SK-N-SH (cell line): ENCODE measurements around the gene ANKS6. TPM values are rescaled to one million over a fixed set of nuclear protein-coding genes. Genes with fewer than 3 reads are reported as not detected.

Experiments used
- CTCF ChIA-PET: fragments of 300-600, 350-600 bp; formaldehyde crosslinking; extraction: SDS; loops from one replicate; lab custom pipeline; 2021; lab: Yijun Ruan, JAX
- POLR2A ChIA-PET: fragments of 350-600 bp; sonication (Branson Sonifier 250); formaldehyde crosslinking; extraction: SDS; loops from one replicate; lab custom pipeline; 2020; ENCODE audit warnings: antibody characterized with exemption, inconsistent platforms; lab: Yijun Ruan, JAX
- DNase-seq: peaks from one replicate; pipeline ENCODE4 v3.0.0; 2012
- H2AFZ ChIP-seq: fragments of 200-600 bp; sonication (generic); 2 replicates; pipeline ENCODE4 v1.8.1; 2016; ENCODE audit warnings: antibody characterized with exemption, mild to moderate bottlenecking, low read depth
- H3F3A ChIP-seq: fragments of 200-600 bp; sonication (generic); replicated peaks from 2 replicates; pipeline ENCODE3; 2016; ENCODE audit warnings: antibody characterized with exemption, mild to moderate bottlenecking; ENCODE audit not compliant: insufficient read depth
- H3K27ac ChIP-seq, 2 experiments: fragments of 200-500 bp in 1 of 2; fragments of 200-600 bp in 1 of 2; sonication (Bioruptor generic) in 1 of 2; sonication (generic), shearing (Covaris generic) in 1 of 2; 2 replicates each; pipeline versions ENCODE4 v1.5.1 to v1.6.1; 2014 to 2016; ENCODE audit warnings: low read depth in 2 of 2, inconsistent platforms in 1 of 2, low read length in 1 of 2, mild to moderate bottlenecking in 1 of 2, mixed read lengths in 1 of 2
- H3K27me3 ChIP-seq: fragments of 200-600 bp; sonication (generic), shearing (Covaris generic); 2 replicates; pipeline ENCODE4 v1.6.1; 2016; ENCODE audit warnings: mixed run types; ENCODE audit not compliant: insufficient read depth
- H3K36me3 ChIP-seq, 2 experiments: fragments of 200-500 bp in 1 of 2; fragments of 200-600 bp in 1 of 2; sonication (Bioruptor generic) in 1 of 2; sonication (generic) in 1 of 2; replicated peaks in 1 of 2; 2 replicates each; pipeline versions ENCODE3 to v1.5.1; 2014 to 2016; ENCODE audit warnings: low read length in 1 of 2, mild to moderate bottlenecking in 1 of 2; ENCODE audit not compliant: insufficient read depth in 2 of 2, control insufficient read depth in 1 of 2
- H3K4me1 ChIP-seq, 2 experiments: fragments of 200-500 bp in 1 of 2; fragments of 200-600 bp in 1 of 2; sonication (Bioruptor generic) in 1 of 2; sonication (generic), shearing (Covaris generic) in 1 of 2; 2 replicates each; pipeline versions ENCODE4 v1.5.1 to v1.6.1; 2014 to 2016; ENCODE audit warnings: low read depth in 1 of 2, low read length in 1 of 2, mixed run types in 1 of 2; ENCODE audit not compliant: insufficient read depth in 2 of 2, control insufficient read depth in 1 of 2
- H3K4me2 ChIP-seq: fragments of 200-600 bp; sonication (generic), shearing (Covaris generic); 2 replicates; pipeline ENCODE4 v1.6.1; 2017; ENCODE audit warnings: mixed run types
- H3K4me3 ChIP-seq, 2 experiments: fragments of 200-500 bp in 1 of 2; fragments of 200-600 bp in 1 of 2; sonication (Bioruptor generic) in 1 of 2; sonication (generic), shearing (Covaris generic) in 1 of 2; 2 replicates each; pipeline versions ENCODE4 v1.5.1 to v1.8.1; 2014 to 2016; ENCODE audit warnings: low read depth in 2 of 2, inconsistent platforms in 1 of 2, low read length in 1 of 2, mild to moderate bottlenecking in 1 of 2, mixed read lengths in 1 of 2, moderate library complexity in 1 of 2
- H3K79me2 ChIP-seq: fragments of 200-600 bp; sonication (generic); 2 replicates; pipeline ENCODE4 v1.8.1; 2017; ENCODE audit warnings: mild to moderate bottlenecking; ENCODE audit not compliant: insufficient read depth
- H3K9ac ChIP-seq: fragments of 200-600 bp; sonication (generic); 2 replicates; pipeline ENCODE4 v1.6.1; 2017; ENCODE audit warnings: mixed run types
- H3K9me2 ChIP-seq: fragments of 200-600 bp; sonication (generic); 2 replicates; pipeline ENCODE4 v1.6.1; 2017; ENCODE audit warnings: mixed run types
- H3K9me3 ChIP-seq: fragments of 200-600 bp; sonication (generic); 2 replicates; pipeline ENCODE4 v1.6.1; 2017; ENCODE audit warnings: mixed run types, mild to moderate bottlenecking, moderate library complexity
- H4K20me1 ChIP-seq: fragments of 200-600 bp; sonication (generic); 2 replicates; pipeline ENCODE4 v1.6.1; 2017; ENCODE audit warnings: mild to moderate bottlenecking, mixed run types; ENCODE audit not compliant: insufficient read depth
- FOXJ3 ChIP-seq: sonication (generic); formaldehyde crosslinking; IDR thresholded peaks from 2 replicates; pipeline ENCODE4 v1.5.1; 2020; ENCODE audit warnings: mild to moderate bottlenecking, missing genetic modification reagents
- FOXM1 ChIP-seq: IDR thresholded peaks from 2 replicates; pipeline ENCODE4 v1.4.0; 2012; ENCODE audit warnings: low read depth, mild to moderate bottlenecking
- GABPA ChIP-seq: IDR thresholded peaks from 2 replicates; pipeline ENCODE4 v1.4.0; 2012; ENCODE audit warnings: low read depth, mild to moderate bottlenecking
- IRF3 ChIP-seq: fragments of 150-350 bp; IDR thresholded peaks from 2 replicates; pipeline ENCODE4 v1.6.1; 2016; ENCODE audit warnings: mild to moderate bottlenecking, low read depth, low read length
- JUND ChIP-seq: IDR thresholded peaks from 2 replicates; pipeline ENCODE4 v1.4.0; 2012
- NRF1 ChIP-seq: IDR thresholded peaks from 2 replicates; pipeline ENCODE4 v1.6.1; 2012; ENCODE audit warnings: low read depth, mild to moderate bottlenecking, low read length
- RAD21 ChIP-seq: IDR thresholded peaks from 2 replicates; pipeline ENCODE4 v1.6.1; 2012; ENCODE audit warnings: mild to moderate bottlenecking, low read length
- RCOR1 ChIP-seq: fragments of 150-350 bp; IDR thresholded peaks from 2 replicates; pipeline ENCODE4 v1.6.1; 2017; ENCODE audit warnings: antibody characterized with exemption, low read length
- RFX5 ChIP-seq: IDR thresholded peaks from 2 replicates; pipeline ENCODE4 v1.6.1; 2012; ENCODE audit warnings: mild to moderate bottlenecking, improper control_type of control experiment, low read length
- TCF12 ChIP-seq: IDR thresholded peaks from 2 replicates; pipeline ENCODE4 v1.4.0; 2012
- USF1 ChIP-seq: IDR thresholded peaks from 2 replicates; pipeline ENCODE4 v1.4.0; 2012; ENCODE audit warnings: low read depth, borderline replicate concordance
- USF2 ChIP-seq: fragments of 150-350 bp; IDR thresholded peaks from 2 replicates; pipeline ENCODE4 v1.6.1; 2017; ENCODE audit warnings: antibody characterized with exemption, low read length, low read depth, borderline replicate concordance
- ZBTB33 ChIP-seq: IDR thresholded peaks from 2 replicates; pipeline ENCODE4 v1.4.0; 2012; ENCODE audit warnings: low read depth, borderline replicate concordance
- WGBS: methylation state at CpG from one replicate; pipeline ENCODE4 v1.1.6; 2017; ENCODE audit warnings: low lambda C conversion rate; 5-methylcytosine and 5-hydroxymethylcytosine counted together
- polyA plus RNA-seq, 3 experiments: library from polyadenylated mRNA; depleted of rRNA; stranded (reverse); fragments of >200 nt; gene quantifications; 2 replicates each; pipeline ENCODE4 v1.2.3, GENCODE V29; 2012

The ANKS6 gene
- polyA plus RNA-seq, 1 of the 3 experiments (the other 2 are of a cell fraction): 29.3 TPM

GRCh38 chr9:98838155-98838867, 42.0 kb upstream of the ANKS6 start:
- TF ChIP-seq TCF12: no peak
- TF ChIP-seq RCOR1: no peak
- no peak for TF ChIP-seq JUND
- TF ChIP-seq NRF1: no peak
- TF ChIP-seq RAD21: no peak
- no peak for TF ChIP-seq USF2
- TF ChIP-seq GABPA: no peak
- TF ChIP-seq ZBTB33: no peak
- no peak for TF ChIP-seq RFX5
- TF ChIP-seq FOXJ3: no peak
- TF ChIP-seq FOXM1: no peak
- no peak for TF ChIP-seq USF1
- DNase-seq: no peak
- H3K27ac ChIP-seq: no peak overlapping the region
- no peaks in the 10 kb centered on the region for H3K79me2 ChIP-seq
- CTCF ChIA-PET: interaction anchor here (0.6 to 3.7 kb wide), 6 partner anchors 8 to 137 kb away, joined by 3 to 21 read pairs (median 3); no protein-coding TSS in a partner anchor
- POLR2A ChIA-PET: no interaction called here
- WGBS: 90% methylated on average over 2 of the region's 6 CpGs
- H2AFZ ChIP-seq: no peak overlapping the region
- no peaks in the 10 kb centered on the region for H3K9me2 ChIP-seq
- H3K4me2 ChIP-seq: no peak overlapping the region
- H3K4me3 ChIP-seq: no peak overlapping the region
- no peaks in the 10 kb centered on the region for H3K36me3 ChIP-seq
- H3K4me1 ChIP-seq: no peaks in the 10 kb centered on the region
- H4K20me1 ChIP-seq: no peaks in the 10 kb centered on the region
- H3K9ac ChIP-seq: no peak overlapping the region
- no peaks in the 10 kb centered on the region for H3K27me3 ChIP-seq
- H3F3A ChIP-seq: no peaks in the 10 kb centered on the region
- H3K9me3 ChIP-seq: no peaks in the 10 kb centered on the region

- DNase-seq: no peak
- no peaks in the 10 kb centered on the region for H3K9me3 ChIP-seq
- H2AFZ ChIP-seq: no peak overlapping the region
- CTCF ChIA-PET: interaction anchor here (0.8 to 3.7 kb wide), 4 partner anchors 9 to 62 kb away, joined by 3 to 21 read pairs (median 3); no protein-coding TSS in a partner anchor
- H3K36me3 ChIP-seq: no peaks in the 10 kb centered on the region
- H3K27ac ChIP-seq: no peak overlapping the region
- no peaks in the 10 kb centered on the region for H3K79me2 ChIP-seq
- POLR2A ChIA-PET: no interaction called here
- no peaks in the 10 kb centered on the region for H3K4me1 ChIP-seq
- no peaks in the 10 kb centered on the region for H4K20me1 ChIP-seq
- no peaks in the 10 kb centered on the region for H3F3A ChIP-seq
- no peak for TF ChIP-seq ZBTB33
- TF ChIP-seq IRF3: no peak
- no peak overlapping the region for H3K4me2 ChIP-seq
- WGBS: 88% methylated on average over 4 of the region's 4 CpGs
- no peaks in the 10 kb centered on the region for H3K9me2 ChIP-seq
- no peaks in the 10 kb centered on the region for H3K27me3 ChIP-seq
- no peak overlapping the region for H3K9ac ChIP-seq
- H3K4me3 ChIP-seq: no peak overlapping the region
Observed at GRCh38 chr9:98837516-98837915, 41.2 kb upstream of the ANKS6 start.
